Measurements from ENCODE around the gene DCUN1D3. TPM values are rescaled to one million over a fixed set of nuclear protein-coding genes. Genes with fewer than 3 reads are reported as not detected.

The DCUN1D3 gene
- total and polyA plus RNA-seq, 2 experiments from 2014 or later = 8.5 to 13.7 TPM

GRCh38 chr16:20939611-20940010 is 39.5 kb upstream of the DCUN1D3 start:
- H3K4me3 Mint-ChIP-seq = no peak overlapping the region
- Histone ChIP-seq H3K4me1 (ENCODE audit: insufficient read depth) (no peaks in the 10 kb centered on the region), H3K4me2 (no peak overlapping the region), H3K4me3 (no peak overlapping the region), H4K20me1 (replicated peaks; ENCODE audit: insufficient read depth) (no peaks in the 10 kb centered on the region), H3K27ac (ENCODE audit: low read depth) (no peak overlapping the region), H3K36me3 (ENCODE audit: insufficient read depth) (no peaks in the 10 kb centered on the region), H3F3A (replicated peaks; ENCODE audit: low read depth) (no peaks in the 10 kb centered on the region), H2AFZ (no peak overlapping the region), H3K9me2 (ENCODE audit: insufficient read depth) (no peaks in the 10 kb centered on the region; the same call in 1 of the 2 replicates), H3K27me3 (ENCODE audit: insufficient read depth) (no peaks in the 10 kb centered on the region), H3K79me2 (replicated peaks; ENCODE audit: insufficient read depth) (no peaks in the 10 kb centered on the region)
- ATAC-seq (no peak), DNase-seq (ENCODE audit: low spot score) (no peak)
- no peaks in the 10 kb centered on the region for H3K4me1 Mint-ChIP-seq
- H3K9me3 Mint-ChIP-seq = no peaks in the 10 kb centered on the region
- peaks cover 2% of the 10 kb centered on the region for H3K27me3 Mint-ChIP-seq (ENCODE audit: insufficient read depth, low read depth, poor library complexity)
- no peaks in the 10 kb centered on the region for H3K36me3 Mint-ChIP-seq (ENCODE audit: low read depth)
- H3K27ac Mint-ChIP-seq = no peak overlapping the region
- TF ChIP-seq CTCF (conservative IDR thresholded peaks at IDR 0.05; ENCODE audit: low read depth in 2 of 2) (no peak), CREB1 (CRISPR knock-in tag; IDR thresholded peaks at IDR 0.05; ENCODE audit: low read depth) (no peak), POLR2AphosphoS5 (IDR thresholded peaks at IDR 0.05; ENCODE audit: low read depth) (no peak), ETS1 (IDR thresholded peaks at IDR 0.05) (no peak), EZH2phosphoT487 (IDR thresholded peaks at IDR 0.05; ENCODE audit: unreplicated experiment) (no peak), ZNF462 (CRISPR knock-in tag; IDR thresholded peaks at IDR 0.05) (no peak)
